ENCODE data around the gene PANX1. TPM values are rescaled to one million over a fixed set of nuclear protein-coding genes. Genes with fewer than 3 reads are reported as not detected.
A peak's percentile ranks its signal among the peaks of the same experiment; 100 is the strongest.

The PANX1 gene
- total RNA-seq, 2 donors from 2014 or later: 8.8 to 10.4 TPM

- intact Hi-C loops (cut with DNase I, micrococcal nuclease): no loop called here
- no peak for ATAC-seq
- no peak for DNase-seq
Observed at GRCh38 chr11:94175535-94175934, 46.9 kb downstream of the PANX1 start.

GRCh38 chr11:94178331-94178730 is 49.7 kb downstream of the PANX1 start:
- intact Hi-C loops (cut with DNase I, micrococcal nuclease): no loop called here
- ATAC-seq (peak; percentile 98), DNase-seq (peak; percentile 50 to 55)

DNA sequence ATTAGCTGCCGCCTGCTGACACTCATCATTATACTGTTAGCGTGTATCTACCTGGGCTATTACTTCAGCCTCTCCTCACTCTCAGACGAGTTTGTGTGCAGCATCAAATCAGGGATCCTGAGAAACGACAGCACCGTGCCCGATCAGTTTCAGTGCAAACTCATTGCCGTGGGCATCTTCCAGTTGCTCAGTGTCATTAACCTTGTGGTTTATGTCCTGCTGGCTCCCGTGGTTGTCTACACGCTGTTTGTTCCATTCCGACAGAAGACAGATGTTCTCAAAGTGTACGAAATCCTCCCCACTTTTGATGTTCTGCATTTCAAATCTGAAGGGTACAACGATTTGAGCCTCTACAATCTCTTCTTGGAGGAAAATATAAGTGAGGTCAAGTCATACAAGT is 51.1 kb downstream of the PANX1 start:
- intact Hi-C loops (cut with DNase I, micrococcal nuclease): no loop called here
- no peak for ATAC-seq
- DNase-seq: no peak

DNA sequence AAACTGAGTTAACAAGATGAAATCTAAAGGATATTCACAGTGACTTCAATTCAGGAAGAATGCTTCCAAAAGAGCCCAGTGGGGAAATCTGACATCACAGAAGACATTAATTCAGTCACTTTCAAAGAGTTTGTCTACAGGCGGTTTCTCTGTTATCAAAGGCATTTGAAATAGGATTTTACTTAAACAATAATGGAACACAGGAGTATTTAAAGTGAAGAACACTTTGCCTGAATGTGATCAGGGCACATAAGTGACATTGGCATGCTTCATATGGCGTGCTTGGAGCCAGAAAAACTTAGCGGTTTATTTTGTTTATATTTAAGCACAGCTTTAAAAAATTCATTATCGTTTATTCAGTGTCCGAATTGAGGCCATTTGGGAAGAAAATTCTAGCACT is 52.9 kb downstream of the PANX1 start:
- intact Hi-C loops (cut with DNase I, micrococcal nuclease): no loop called here
- no peak for ATAC-seq
- no peak for DNase-seq

DNA sequence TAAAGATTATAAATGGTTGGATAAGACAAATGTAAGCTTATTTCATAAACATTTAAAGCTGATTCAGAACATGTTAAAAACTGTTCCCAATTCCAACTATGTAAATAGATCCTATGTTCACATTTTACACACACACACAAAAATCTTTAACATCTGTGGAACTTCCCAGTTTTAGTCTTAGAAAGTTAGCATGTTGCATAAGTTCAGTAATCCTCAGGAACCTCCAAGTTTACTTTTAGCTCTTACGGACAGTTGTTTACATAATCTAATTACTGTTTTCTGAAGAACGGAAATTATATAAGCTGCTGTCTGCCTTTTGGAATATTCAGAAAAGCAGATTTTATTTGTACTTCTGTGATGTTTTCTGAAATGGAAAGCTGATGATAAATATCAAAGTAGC is 53.3 kb downstream of the PANX1 start:
- ATAC-seq: no peak
- no peak for DNase-seq
- intact Hi-C loops (cut with DNase I, micrococcal nuclease): no loop called here

GRCh38 chr11:94183251-94183885 is 54.7 kb downstream of the PANX1 start:
- intact Hi-C loops (cut with DNase I, micrococcal nuclease): no loop called here
- ATAC-seq (no peak), DNase-seq (no peak)

DNA sequence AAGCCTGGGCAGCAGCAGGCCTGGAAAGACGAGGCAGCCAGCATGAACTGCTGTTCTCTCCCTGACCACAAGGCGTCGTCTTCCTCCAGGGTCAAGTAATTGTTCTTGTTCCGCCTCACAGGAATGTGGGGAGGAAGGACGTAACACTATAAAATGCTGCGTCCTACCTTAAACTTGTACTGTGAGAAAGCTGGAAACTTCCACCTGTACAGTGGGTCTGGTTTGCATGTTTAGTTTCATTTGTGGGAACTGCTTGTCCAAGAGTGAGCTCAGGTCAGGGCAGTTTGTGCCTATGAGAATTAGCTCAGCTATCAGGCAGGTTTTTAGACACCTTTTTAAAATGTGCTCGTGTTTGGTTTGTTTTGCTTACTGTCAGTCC is 55.2 kb downstream of the PANX1 start:
- ATAC-seq: peak; percentile 94
- peak; percentile 34 to 70 for DNase-seq
- intact Hi-C loops (cut with DNase I, micrococcal nuclease): no loop called here

DNA sequence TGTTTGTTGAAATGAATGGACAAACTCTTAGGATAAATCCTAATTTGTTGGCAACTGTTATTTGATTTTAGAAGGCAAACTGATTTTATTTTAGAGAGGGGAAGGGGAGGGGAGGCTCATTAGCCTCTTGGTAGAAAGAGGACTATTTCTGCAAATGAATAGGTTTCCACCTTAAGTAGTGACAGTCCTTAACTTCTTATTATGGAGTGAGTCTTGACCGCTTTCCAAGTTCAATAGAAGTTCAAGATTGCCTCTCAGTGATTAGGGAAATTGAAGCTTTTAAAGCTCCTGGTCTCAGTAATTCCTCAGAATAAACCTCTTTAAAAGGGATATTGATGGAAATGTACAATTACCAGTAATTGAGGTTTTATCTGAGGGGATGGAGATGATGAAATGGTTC is 55.7 kb downstream of the PANX1 start:
- intact Hi-C loops (cut with DNase I, micrococcal nuclease): no loop called here
- ATAC-seq (no peak), DNase-seq (no peak)

GRCh38 chr11:94184846-94185245 is 56.2 kb downstream of the PANX1 start:
- ATAC-seq: no peak
- intact Hi-C loops (cut with DNase I, micrococcal nuclease): no loop called here
- DNase-seq: no peak

- intact Hi-C loops (cut with DNase I, micrococcal nuclease): no loop called here
- DNase-seq (no peak), ATAC-seq (no peak)
Observed at GRCh38 chr11:94185416-94186084, 56.9 kb downstream of the PANX1 start.

DNA sequence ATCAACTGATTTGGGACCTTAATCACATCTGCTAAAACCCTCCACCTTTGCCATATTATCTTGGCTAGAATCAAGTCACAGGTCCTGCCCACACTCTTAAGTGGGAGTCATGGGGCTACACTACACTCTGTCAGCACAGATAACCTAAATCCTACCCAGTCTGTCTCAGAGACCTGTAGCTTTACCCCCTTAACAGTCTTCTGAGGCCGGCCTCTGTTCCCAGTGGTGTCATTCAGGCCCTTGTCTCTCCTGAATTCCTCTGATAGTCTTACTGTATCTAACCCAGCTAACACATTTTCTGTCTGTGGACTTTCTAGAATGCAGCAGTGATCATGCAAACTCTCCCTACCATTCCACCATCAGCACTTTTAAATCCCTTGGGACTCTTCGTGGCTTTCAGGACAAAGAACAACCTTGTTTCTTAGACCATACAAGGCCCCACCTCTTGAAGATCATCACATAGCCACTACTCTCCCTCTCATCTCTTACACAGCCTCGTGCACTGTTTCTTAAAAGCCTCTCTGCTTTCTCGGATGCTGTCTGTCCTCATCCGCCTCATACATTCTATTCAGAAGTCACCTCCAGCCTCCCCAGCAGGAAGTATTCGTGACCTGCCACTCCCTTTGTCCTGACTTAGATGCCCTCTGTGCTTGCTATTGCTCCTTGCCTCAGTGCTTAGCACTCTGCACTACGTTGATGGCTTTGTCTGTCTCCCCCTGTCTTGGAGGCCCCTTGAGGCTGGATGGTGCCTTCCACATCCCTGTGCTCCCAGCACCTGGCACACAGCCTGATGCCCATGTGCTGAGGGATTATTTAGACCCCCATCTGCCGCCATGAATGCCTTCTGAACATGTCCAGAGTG is 57.9 kb downstream of the PANX1 start:
- ATAC-seq (no peak), DNase-seq (no peak)
- intact Hi-C loops (cut with DNase I, micrococcal nuclease): no loop called here

- no peak for DNase-seq
- intact Hi-C loops (cut with DNase I, micrococcal nuclease): no loop called here
- no peak for ATAC-seq
Observed at GRCh38 chr11:94193288-94193687, 64.6 kb downstream of the PANX1 start.

GRCh38 chr11:94194712-94195111 is 66.1 kb downstream of the PANX1 start:
- ATAC-seq (no peak), DNase-seq (no peak)
- intact Hi-C loops (cut with DNase I, micrococcal nuclease): no loop called here

DNA sequence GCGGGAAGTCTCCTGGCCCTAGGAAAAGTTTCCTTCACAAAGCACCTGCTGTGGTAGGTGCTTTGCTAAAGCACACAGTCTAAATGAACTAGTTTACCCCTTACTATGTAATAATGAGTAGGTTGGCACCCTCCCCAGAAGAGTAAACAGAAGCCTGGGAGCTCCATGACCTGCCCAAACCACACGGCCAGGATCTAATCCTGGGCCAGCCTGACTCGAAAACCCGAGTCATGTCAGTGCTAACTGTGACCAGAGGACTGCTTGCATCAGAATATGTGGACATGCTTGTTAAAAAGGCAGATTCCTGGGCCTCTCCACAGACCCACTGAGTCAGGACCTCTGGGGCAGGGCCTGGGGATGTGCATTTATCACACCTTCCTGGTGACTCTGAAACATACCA is 67.7 kb downstream of the PANX1 start:
- ATAC-seq: no peak
- intact Hi-C loops (cut with DNase I, micrococcal nuclease): no loop called here
- no peak for DNase-seq

GRCh38 chr11:94198718-94199117 is 70.1 kb downstream of the PANX1 start:
- ATAC-seq: no peak
- intact Hi-C loops (cut with DNase I, micrococcal nuclease): no loop called here
- no peak for DNase-seq

- intact Hi-C loops (cut with DNase I, micrococcal nuclease): no loop called here
- DNase-seq: no peak
- ATAC-seq: no peak
Observed at GRCh38 chr11:94199136-94200130, 70.8 kb downstream of the PANX1 start.

GRCh38 chr11:94201004-94201465 is 72.4 kb downstream of the PANX1 start:
- intact Hi-C loops (cut with DNase I, micrococcal nuclease): no loop called here
- no peak for ATAC-seq
- no peak for DNase-seq

DNA sequence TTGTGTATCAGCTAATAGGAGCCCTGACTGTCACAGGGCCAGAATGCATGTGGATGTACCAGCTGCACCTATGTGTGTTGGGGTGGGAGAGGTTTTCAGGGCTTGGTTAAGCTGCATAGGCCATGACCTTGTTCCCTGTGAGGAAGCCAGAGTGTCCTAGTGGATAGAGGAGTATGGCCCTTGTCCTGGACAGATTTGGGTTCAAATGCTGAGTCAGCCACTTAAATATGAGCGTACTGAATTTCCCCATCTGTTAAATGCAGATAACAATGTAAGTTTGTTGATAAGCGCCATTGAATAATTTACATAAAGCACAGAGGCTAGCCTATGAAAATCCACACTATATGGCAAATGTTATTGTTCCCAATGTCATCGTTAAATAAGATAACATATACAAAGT is 74.4 kb downstream of the PANX1 start:
- intact Hi-C loops (cut with DNase I, micrococcal nuclease): no loop called here
- DNase-seq (no peak), ATAC-seq (no peak)

GRCh38 chr11:94211261-94211830 is 82.7 kb downstream of the PANX1 start:
- DNase-seq: no peak
- intact Hi-C loops (cut with DNase I, micrococcal nuclease): no loop called here
- ATAC-seq: no peak
